NB4 (cell line): ENCODE data around the gene BID.

Experiments
- MYC ChIP-seq: IDR thresholded peaks from 2 replicates; pipeline ENCODE4 v1.6.1; 2011; ENCODE audit warnings: low read depth, low read length
- POLR2A ChIP-seq: IDR thresholded peaks from 2 replicates; pipeline ENCODE4 v1.6.1; 2011; ENCODE audit warnings: mild to moderate bottlenecking; ENCODE audit not compliant: insufficient read length; ENCODE audit errors: extremely low read depth
- TF ChIP-seq, protein P1 (sequence below): IDR thresholded peaks from one replicate; pipeline ENCODE4 v1.5.1; 2012; ENCODE audit warnings: low read depth, low read length
- TF ChIP-seq, protein P2 (sequence below): IDR thresholded peaks from 2 replicates; pipeline ENCODE4 v1.6.1; 2011; ENCODE audit warnings: low read depth, low read length

DNA sequence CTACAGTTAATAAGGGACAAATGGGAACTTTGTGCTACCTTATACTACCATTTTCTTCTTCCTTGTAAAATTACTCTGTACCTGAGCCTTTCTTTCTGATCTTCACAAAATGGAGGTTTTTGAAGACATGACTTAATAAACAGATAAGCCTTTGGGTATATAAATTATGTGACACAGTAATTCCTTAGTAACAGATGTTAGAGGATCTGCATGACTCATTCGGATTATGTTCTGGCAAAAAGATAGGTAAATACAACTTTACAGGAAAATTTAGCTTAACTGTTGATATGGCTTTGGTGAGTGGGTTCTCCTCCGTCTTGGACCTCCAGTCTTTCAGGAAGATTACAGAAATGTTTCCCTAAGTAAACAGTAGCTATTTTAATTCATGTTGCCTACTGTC is 61.8 kb downstream of the BID start:
- TF ChIP-seq POLR2A (no peak), MYC (no peak)
- TF ChIP-seq, protein P1, sequence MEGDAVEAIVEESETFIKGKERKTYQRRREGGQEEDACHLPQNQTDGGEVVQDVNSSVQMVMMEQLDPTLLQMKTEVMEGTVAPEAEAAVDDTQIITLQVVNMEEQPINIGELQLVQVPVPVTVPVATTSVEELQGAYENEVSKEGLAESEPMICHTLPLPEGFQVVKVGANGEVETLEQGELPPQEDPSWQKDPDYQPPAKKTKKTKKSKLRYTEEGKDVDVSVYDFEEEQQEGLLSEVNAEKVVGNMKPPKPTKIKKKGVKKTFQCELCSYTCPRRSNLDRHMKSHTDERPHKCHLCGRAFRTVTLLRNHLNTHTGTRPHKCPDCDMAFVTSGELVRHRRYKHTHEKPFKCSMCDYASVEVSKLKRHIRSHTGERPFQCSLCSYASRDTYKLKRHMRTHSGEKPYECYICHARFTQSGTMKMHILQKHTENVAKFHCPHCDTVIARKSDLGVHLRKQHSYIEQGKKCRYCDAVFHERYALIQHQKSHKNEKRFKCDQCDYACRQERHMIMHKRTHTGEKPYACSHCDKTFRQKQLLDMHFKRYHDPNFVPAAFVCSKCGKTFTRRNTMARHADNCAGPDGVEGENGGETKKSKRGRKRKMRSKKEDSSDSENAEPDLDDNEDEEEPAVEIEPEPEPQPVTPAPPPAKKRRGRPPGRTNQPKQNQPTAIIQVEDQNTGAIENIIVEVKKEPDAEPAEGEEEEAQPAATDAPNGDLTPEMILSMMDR, result no peak
- TF ChIP-seq, protein P2, sequence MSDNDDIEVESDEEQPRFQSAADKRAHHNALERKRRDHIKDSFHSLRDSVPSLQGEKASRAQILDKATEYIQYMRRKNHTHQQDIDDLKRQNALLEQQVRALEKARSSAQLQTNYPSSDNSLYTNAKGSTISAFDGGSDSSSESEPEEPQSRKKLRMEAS, result no peak
